K562 (cell line): ENCODE measurements around the gene SNRPA. TPM values are rescaled to one million over a fixed set of nuclear protein-coding genes. Genes with fewer than 3 reads are reported as not detected.

ENCODE experiments used
- ATAC-seq: fragments of 200-7000 bp; cut with Tn5 transposase; 3 replicates; pipeline ENCODE4 v1.9.1; 2020; ENCODE audit warnings: moderate library complexity
- BruUV-seq: library from RNA; stranded (reverse); fragments of 400-500 nt; replicated peaks from 2 replicates; lab custom pipeline; 2021; lab: Mats Ljungman, UMichigan
- CTCF ChIA-PET: fragments of 300-600 bp; formaldehyde crosslinking; extraction: SDS; loops from one replicate; lab custom pipeline; 2021; ENCODE audit warnings: low intra/inter-chr PET ratio; lab: Yijun Ruan, JAX
- POLR2A ChIA-PET: fragments of 300-600, 350-650 bp; sonication (Branson Sonifier 250); formaldehyde crosslinking; extraction: SDS; loops from one replicate; lab custom pipeline; 2021; ENCODE audit warnings: antibody characterized with exemption, inconsistent platforms; lab: Yijun Ruan, JAX
- DNase-seq, 4 experiments: peaks; one replicate each; pipeline versions ENCODE4 v3.0.0 to v3.0.0-alpha.2; 2011 to 2018; ENCODE audit warnings: low spot score in 3 of 4, mixed read lengths in 3 of 4; ENCODE audit errors: extremely low read depth in 1 of 4
- FAIRE-seq: peaks from 2 replicates; lab custom pipeline; 2011; peaks lifted over from hg19 to GRCh38; lab: Jason Lieb, UNC
- H2AFZ ChIP-seq: 2 replicates; pipeline ENCODE4 v1.6.0; 2011; ENCODE audit warnings: low read depth, low read length, control low read depth, inconsistent platforms
- H3K27ac ChIP-seq: fragments of 200-600 bp; 3 replicates; pipeline ENCODE4 v1.8.0; 2011; ENCODE audit warnings: low read depth, mild to moderate bottlenecking, control low read depth, inconsistent platforms, low read length, moderate library complexity, mixed read lengths; ENCODE audit errors: extremely low read depth
- H3K27me3 ChIP-seq, 2 experiments: fragments of 300-600 bp in 1 of 2; 2 replicates in 1 of 2; 3 replicates in 1 of 2; pipeline versions ENCODE4 v1.6.0 to v1.8.0; 2011; ENCODE audit warnings: inconsistent platforms in 2 of 2, low read length in 2 of 2, mild to moderate bottlenecking in 1 of 2, mixed read lengths in 1 of 2, moderate library complexity in 1 of 2; ENCODE audit not compliant: control insufficient read depth in 2 of 2, insufficient read depth in 2 of 2
- H3K36me3 ChIP-seq: fragments of 300-600 bp; 3 replicates; pipeline ENCODE4 v1.8.0; 2011; ENCODE audit warnings: mild to moderate bottlenecking, low read length, inconsistent platforms; ENCODE audit not compliant: control insufficient read depth, insufficient read depth
- H3K4me1 ChIP-seq, 2 experiments: fragments of 200-600 bp in 1 of 2; replicated peaks in 1 of 2; 2 replicates in 1 of 2; 3 replicates in 1 of 2; pipeline versions ENCODE4 v1.5.1 to v1.8.0; 2011; ENCODE audit warnings: inconsistent platforms in 2 of 2, low read length in 2 of 2, mild to moderate bottlenecking in 1 of 2, mixed read lengths in 1 of 2, moderate library complexity in 1 of 2; ENCODE audit not compliant: control insufficient read depth in 2 of 2, insufficient read depth in 2 of 2
- H3K4me2 ChIP-seq: 2 replicates; pipeline ENCODE4 v1.6.1; 2011; ENCODE audit warnings: low read length, control low read depth, inconsistent platforms, mixed read lengths; ENCODE audit not compliant: insufficient read depth
- H3K4me3 ChIP-seq: fragments of 200-600 bp; sonication (generic), shearing (Covaris generic); 2 replicates; pipeline ENCODE4 v1.5.1; 2016; ENCODE audit warnings: control low read depth, inconsistent platforms
- H3K79me2 ChIP-seq: fragments of 200-600 bp; 3 replicates; pipeline ENCODE4 v1.8.0; 2011; ENCODE audit warnings: low read length, inconsistent platforms; ENCODE audit not compliant: control insufficient read depth, insufficient read depth
- H3K9ac ChIP-seq, 2 experiments: 2 replicates each; pipeline versions ENCODE4 v1.6.0 to v1.6.1; 2011; ENCODE audit warnings: low read depth in 2 of 2, low read length in 2 of 2, control low read depth in 1 of 2, inconsistent platforms in 1 of 2, mild to moderate bottlenecking in 1 of 2, mixed read lengths in 1 of 2; ENCODE audit not compliant: insufficient read depth in 1 of 2
- H3K9me1 ChIP-seq: one replicate; pipeline ENCODE4 v1.6.0; 2011; ENCODE audit warnings: inconsistent platforms, mild to moderate bottlenecking, low read length, moderate library complexity; ENCODE audit not compliant: control insufficient read depth, insufficient read depth
- H3K9me3 ChIP-seq: replicated peaks from 2 replicates; pipeline ENCODE4 v1.5.1; 2011; ENCODE audit warnings: low read depth, low read length, inconsistent platforms; ENCODE audit not compliant: control insufficient read depth, insufficient read depth
- H4K20me1 ChIP-seq: replicated peaks from 2 replicates; pipeline ENCODE4 v1.6.1; 2011; ENCODE audit warnings: low read length, inconsistent platforms, mixed read lengths; ENCODE audit not compliant: control insufficient read depth, insufficient read depth
- C11orf30 ChIP-seq: fragments of 450-650 bp; IDR thresholded peaks from 2 replicates; pipeline ENCODE4 v1.6.1; 2016; ENCODE audit warnings: low read depth, mild to moderate bottlenecking
- FOXA3 ChIP-seq, 2 experiments: fragments of 450-650 bp in 1 of 2; sonication (generic) in 1 of 2; formaldehyde crosslinking; IDR thresholded peaks in 1 of 2; conservative IDR thresholded peaks in 1 of 2; 2 replicates each; pipeline versions ENCODE4 v1.4.0 to v1.8.0; 2020 to 2022; ENCODE audit warnings: mild to moderate bottlenecking in 2 of 2, missing genetic modification reagents in 1 of 2
- JUND ChIP-seq, 2 experiments: IDR thresholded peaks; 2 replicates in 1 of 2; 3 replicates in 1 of 2; pipeline ENCODE4 v1.6.1; 2011; ENCODE audit warnings: borderline replicate concordance in 2 of 2, low read depth in 2 of 2, low read length in 2 of 2, improper control_type of control experiment in 1 of 2, missing biosample characterization in 1 of 2, missing genetic modification characterization in 1 of 2, missing genetic modification reagents in 1 of 2
- KHSRP ChIP-seq: fragments of 450-650 bp; IDR thresholded peaks from 2 replicates; pipeline ENCODE4 v1.6.1; 2017
- MCM2 ChIP-seq: fragments of 450-650 bp; IDR thresholded peaks from 2 replicates; pipeline ENCODE4 v1.6.1; 2017; ENCODE audit warnings: low read depth, mild to moderate bottlenecking
- MEF2A ChIP-seq: IDR thresholded peaks from 2 replicates; pipeline ENCODE4 v1.6.1; 2011; ENCODE audit warnings: low read depth, mild to moderate bottlenecking, low read length, moderate library complexity; ENCODE audit not compliant: control insufficient read depth
- MXI1 ChIP-seq: IDR thresholded peaks from 2 replicates; pipeline ENCODE4 v1.6.1; 2011; ENCODE audit warnings: low read depth, mild to moderate bottlenecking, improper control_type of control experiment, low read length
- THRAP3 ChIP-seq: fragments of 450-650 bp; IDR thresholded peaks from 2 replicates; pipeline ENCODE4 v1.6.1; 2016; ENCODE audit warnings: mild to moderate bottlenecking, inconsistent platforms, borderline replicate concordance
- ZFX ChIP-seq: sonication (generic); formaldehyde crosslinking; IDR thresholded peaks from 2 replicates; pipeline ENCODE4 v1.8.0; 2022; ENCODE audit warnings: mild to moderate bottlenecking, missing genetic modification reagents, moderate library complexity
- ZNF3 ChIP-seq: fragments of 250-450 bp; sonication (Bioruptor Pico); IDR thresholded peaks from 2 replicates; pipeline ENCODE4 v1.5.0; 2021; ENCODE audit warnings: mild to moderate bottlenecking, moderate library complexity
- ZNF311 ChIP-seq: fragments of 250-450 bp; sonication (Bioruptor Pico); IDR thresholded peaks from 2 replicates; pipeline ENCODE4 v1.4.0; 2020; ENCODE audit warnings: mild to moderate bottlenecking, moderate library complexity
- ZNF639 ChIP-seq, 2 experiments: fragments of 200-800 bp in 1 of 2; sonication (Bioruptor generic) in 1 of 2; sonication (generic) in 1 of 2; formaldehyde crosslinking in 1 of 2; IDR thresholded peaks in 1 of 2; conservative IDR thresholded peaks in 1 of 2; 2 replicates each; pipeline versions ENCODE4 v1.5.0 to v1.6.1; 2016 to 2020; ENCODE audit warnings: missing compliant biosample characterization in 1 of 2, missing genetic modification characterization in 1 of 2, missing genetic modification reagents in 1 of 2
- ZNF76 ChIP-seq: fragments of 250-450 bp; sonication (Bioruptor Pico); IDR thresholded peaks from 2 replicates; pipeline ENCODE4 v1.4.0; 2020; ENCODE audit warnings: mild to moderate bottlenecking, moderate library complexity, borderline replicate concordance
- WGBS: fragments of 100-300 bp; shearing (Covaris generic); methylation state at CpG from one replicate; pipeline ENCODE4 v1.1.6; 2016; ENCODE audit warnings: low coverage, mixed read lengths; ENCODE audit not compliant: insufficient coverage; ENCODE audit errors: missing lambda C conversion rate; 5-methylcytosine and 5-hydroxymethylcytosine counted together
- in situ Hi-C: fragments of 300-500 bp; cut with MboI; formaldehyde crosslinking; loops from 4 replicates; pipeline ENCODE4 v1.15.0; 2018; ENCODE audit warnings: inconsistent platforms, mixed read lengths
- intact Hi-C: fragments of 100-400 bp; cut with micrococcal nuclease; formaldehyde crosslinking; loops from 2 replicates; pipeline ENCODE4 v1.14.2; 2022
- polyA plus RNA-seq, 8 experiments: library from polyadenylated mRNA; depleted of rRNA in 4 of 8; stranded (reverse) in 5 of 8; unstranded in 3 of 8; fragments of >200 nt; fragmentation: Nextera tagmentation in 2 of 8; fragmentation: Illumina TruSeq in 1 of 8; extraction: Ambion mirVana in 2 of 8; extraction: Trizol in 1 of 8; gene quantifications; 2 replicates each; pipeline versions ENCODE4 v1.2.1 to v1.2.3, GENCODE V29; 2011 to 2014; ENCODE audit warnings: inconsistent platforms in 1 of 8, missing spikeins in 1 of 8
- total RNA-seq, 7 experiments: library from RNA; depleted of rRNA in 6 of 7; stranded (reverse); fragments of >200 nt in 6 of 7; fragmentation: Illumina TruSeq in 2 of 7; extraction: Trizol in 2 of 7; gene quantifications; 2 replicates each; pipeline versions ENCODE4 v1.2.1 to v1.2.3, GENCODE V29; 2011 to 2021; ENCODE audit warnings: low replicate concordance in 1 of 7
- TF ChIP-seq, protein P1 (sequence below): fragments of 450-650 bp; formaldehyde crosslinking; conservative IDR thresholded peaks from 2 replicates; pipeline ENCODE4 v1.4.0; 2022; ENCODE audit warnings: mild to moderate bottlenecking, missing genetic modification characterization
- TF ChIP-seq, protein P2 (sequence below): sonication (generic); formaldehyde crosslinking; IDR thresholded peaks from 2 replicates; pipeline ENCODE4 v1.8.0; 2022; ENCODE audit warnings: mild to moderate bottlenecking, missing genetic modification reagents, borderline replicate concordance

SNRPA gene
- total and polyA plus RNA-seq, 9 of the 15 experiments (the other 6 are each of a cell fraction or from before 2014, with no cell fraction given): 16.3 to 311 (median 193) TPM

DNA sequence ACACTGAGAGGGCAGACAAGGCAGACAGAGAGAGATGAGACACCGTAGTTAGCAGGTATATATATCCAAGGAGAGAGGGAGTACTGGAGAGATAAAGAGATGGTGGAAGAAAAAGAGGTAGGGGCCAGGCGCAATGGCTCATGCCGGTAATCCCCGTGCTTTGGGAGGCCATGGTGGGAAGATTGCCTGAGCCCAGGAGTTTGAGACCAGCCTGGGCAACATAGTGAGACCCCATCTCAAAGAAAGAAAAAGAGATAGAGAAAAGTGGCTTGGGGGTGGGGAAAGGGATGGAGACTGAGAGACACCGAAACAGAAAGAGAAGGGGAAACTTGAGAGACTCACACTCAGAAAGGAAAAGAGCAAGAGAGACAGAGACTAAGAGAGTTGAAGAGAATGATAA, 29.6 kb downstream of the SNRPA start:
- no peak overlapping the region for H3K4me2 ChIP-seq
- 78% methylated on average over 5 of the region's 5 CpGs for WGBS
- H3K4me1 ChIP-seq: peaks cover 12 to 23% of the 10 kb centered on the region in 2 experiments; a peak in 4 of 5 replicates
- no peaks in the 10 kb centered on the region for H3K9me3 ChIP-seq
- H3K9ac ChIP-seq: peak overlapping the region in 1 of 2 experiments; percentile 64; a peak in 1 of 4 replicates
- FAIRE-seq (no peak), ATAC-seq (no peak), DNase-seq (no peak)
- H4K20me1 ChIP-seq: no peaks in the 10 kb centered on the region
- H3K9me1 ChIP-seq: no peaks in the 10 kb centered on the region
- H3K27me3 ChIP-seq: no peaks in the 10 kb centered on the region
- no peaks in the 10 kb centered on the region for H3K36me3 ChIP-seq
- intact Hi-C loops (no loop called here), in situ Hi-C loops (no loop called here)
- BruUV-seq: no TSS peak
- no peak overlapping the region for H2AFZ ChIP-seq
- ChIA-PET POLR2A (interaction anchor here (0.6 to 1.1 kb wide), 3 partner anchors 18 to 50 kb away, joined by 3 read pairs; no protein-coding TSS in a partner anchor), CTCF (no interaction called here)
- H3K4me3 ChIP-seq: no peak overlapping the region
- no peaks in the 10 kb centered on the region for H3K79me2 ChIP-seq
- H3K27ac ChIP-seq: no peak overlapping the region
- TF ChIP-seq THRAP3: no peak
- TF ChIP-seq MXI1: no peak
- TF ChIP-seq, protein P1, sequence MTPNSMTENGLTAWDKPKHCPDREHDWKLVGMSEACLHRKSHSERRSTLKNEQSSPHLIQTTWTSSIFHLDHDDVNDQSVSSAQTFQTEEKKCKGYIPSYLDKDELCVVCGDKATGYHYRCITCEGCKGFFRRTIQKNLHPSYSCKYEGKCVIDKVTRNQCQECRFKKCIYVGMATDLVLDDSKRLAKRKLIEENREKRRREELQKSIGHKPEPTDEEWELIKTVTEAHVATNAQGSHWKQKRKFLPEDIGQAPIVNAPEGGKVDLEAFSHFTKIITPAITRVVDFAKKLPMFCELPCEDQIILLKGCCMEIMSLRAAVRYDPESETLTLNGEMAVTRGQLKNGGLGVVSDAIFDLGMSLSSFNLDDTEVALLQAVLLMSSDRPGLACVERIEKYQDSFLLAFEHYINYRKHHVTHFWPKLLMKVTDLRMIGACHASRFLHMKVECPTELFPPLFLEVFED (CRISPR knock-in tag): no peak
- no peak for TF ChIP-seq KHSRP
- TF ChIP-seq FOXA3 (CRISPR knock-in tag; conservative IDR thresholded peaks at IDR 0.05 in 1 of 2, IDR thresholded peaks at IDR 0.05 in 1 of 2): no peak
- TF ChIP-seq MEF2A: no peak
- no peak for TF ChIP-seq ZNF76 (CRISPR knock-in tag)
- no peak for TF ChIP-seq MCM2
- no peak for TF ChIP-seq C11orf30
- no peak for TF ChIP-seq ZFX
- no peak for TF ChIP-seq JUND (IDR thresholded peaks at IDR 0.05; ENCODE audit: borderline replicate concordance, low read depth, low read length)
- no peak for TF ChIP-seq JUND (tag; IDR thresholded peaks at IDR 0.05; ENCODE audit: borderline replicate concordance, low read depth, low read length)
- TF ChIP-seq, protein P2, sequence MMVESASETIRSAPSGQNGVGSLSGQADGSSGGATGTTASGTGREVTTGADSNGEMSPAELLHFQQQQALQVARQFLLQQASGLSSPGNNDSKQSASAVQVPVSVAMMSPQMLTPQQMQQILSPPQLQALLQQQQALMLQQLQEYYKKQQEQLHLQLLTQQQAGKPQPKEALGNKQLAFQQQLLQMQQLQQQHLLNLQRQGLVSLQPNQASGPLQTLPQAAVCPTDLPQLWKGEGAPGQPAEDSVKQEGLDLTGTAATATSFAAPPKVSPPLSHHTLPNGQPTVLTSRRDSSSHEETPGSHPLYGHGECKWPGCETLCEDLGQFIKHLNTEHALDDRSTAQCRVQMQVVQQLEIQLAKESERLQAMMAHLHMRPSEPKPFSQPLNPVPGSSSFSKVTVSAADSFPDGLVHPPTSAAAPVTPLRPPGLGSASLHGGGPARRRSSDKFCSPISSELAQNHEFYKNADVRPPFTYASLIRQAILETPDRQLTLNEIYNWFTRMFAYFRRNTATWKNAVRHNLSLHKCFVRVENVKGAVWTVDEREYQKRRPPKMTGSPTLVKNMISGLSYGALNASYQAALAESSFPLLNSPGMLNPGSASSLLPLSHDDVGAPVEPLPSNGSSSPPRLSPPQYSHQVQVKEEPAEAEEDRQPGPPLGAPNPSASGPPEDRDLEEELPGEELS (CRISPR knock-in tag): no peak
- no peak for TF ChIP-seq ZNF639 (CRISPR knock-in tag; conservative IDR thresholded peaks at IDR 0.05 in 1 of 2, IDR thresholded peaks at IDR 0.05 in 1 of 2)
- no peak for TF ChIP-seq ZNF311 (CRISPR knock-in tag)
- no peak for TF ChIP-seq ZNF3 (CRISPR knock-in tag)
